K562 (cell line): Measurements from ENCODE around the gene DVL2. TPM values are rescaled to one million over a fixed set of nuclear protein-coding genes. Genes with fewer than 3 reads are reported as not detected.

ENCODE experiments used
- DLX4 ChIP-seq: fragments of 250-450 bp; sonication (Bioruptor Pico); IDR thresholded peaks from 2 replicates; pipeline ENCODE4 v1.6.1; 2021; ENCODE audit warnings: mild to moderate bottlenecking
- HDAC2 ChIP-seq: fragments of 450-650 bp; IDR thresholded peaks from 2 replicates; pipeline ENCODE4 v1.6.1; 2016; ENCODE audit warnings: mild to moderate bottlenecking
- JUND ChIP-seq, 2 experiments: IDR thresholded peaks; 2 replicates in 1 of 2; 3 replicates in 1 of 2; pipeline ENCODE4 v1.6.1; 2011; ENCODE audit warnings: borderline replicate concordance in 2 of 2, low read depth in 2 of 2, low read length in 2 of 2, improper control_type of control experiment in 1 of 2, missing biosample characterization in 1 of 2, missing genetic modification characterization in 1 of 2, missing genetic modification reagents in 1 of 2
- MLX ChIP-seq, 2 experiments: fragments of 450-650 bp in 1 of 2; sonication (generic) in 1 of 2; formaldehyde crosslinking; conservative IDR thresholded peaks; 2 replicates each; pipeline versions ENCODE4 v1.4.0 to v1.8.1; 2020 to 2022; ENCODE audit warnings: mild to moderate bottlenecking in 1 of 2, missing genetic modification reagents in 1 of 2
- MNT ChIP-seq, 2 experiments: fragments of 450-650 bp; conservative IDR thresholded peaks; 2 replicates each; pipeline ENCODE4 v1.6.1; 2017; ENCODE audit warnings: mild to moderate bottlenecking in 2 of 2, moderate library complexity in 2 of 2
- NCOA6 ChIP-seq: fragments of 450-650 bp; IDR thresholded peaks from 2 replicates; pipeline ENCODE4 v1.6.1; 2017; ENCODE audit warnings: mild to moderate bottlenecking
- NR2C1 ChIP-seq, 2 experiments: fragments of 450-650 bp; IDR thresholded peaks; 2 replicates each; pipeline ENCODE4 v1.6.1; 2017; ENCODE audit warnings: mild to moderate bottlenecking in 2 of 2, antibody characterized with exemption in 1 of 2, inconsistent platforms in 1 of 2, missing compliant biosample characterization in 1 of 2, missing genetic modification characterization in 1 of 2
- PYGO2 ChIP-seq: fragments of 450-650 bp; IDR thresholded peaks from 2 replicates; pipeline ENCODE4 v1.6.1; 2016; ENCODE audit warnings: mild to moderate bottlenecking, missing genetic modification characterization, moderate library complexity, missing compliant biosample characterization
- RREB1 ChIP-seq: fragments of 250-450 bp; sonication (Bioruptor Pico); IDR thresholded peaks from 2 replicates; pipeline ENCODE4 v1.4.0; 2020
- SPI1 ChIP-seq: IDR thresholded peaks from 2 replicates; pipeline ENCODE4 v1.6.1; 2011; ENCODE audit warnings: low read depth, low read length, control low read depth, borderline replicate concordance
- SRSF7 ChIP-seq: fragments of 200-400 bp; formaldehyde crosslinking; optimal IDR thresholded peaks from 2 replicates; pipeline ENCODE3; 2017; ENCODE audit warnings: mild to moderate bottlenecking, low read depth, low read length
- TEAD1 ChIP-seq, 2 experiments: fragments of 450-650 bp in 1 of 2; sonication (generic) in 1 of 2; formaldehyde crosslinking; IDR thresholded peaks; 2 replicates each; pipeline versions ENCODE4 v1.4.0 to v1.8.0; 2020 to 2022; ENCODE audit warnings: mild to moderate bottlenecking in 2 of 2, missing genetic modification reagents in 1 of 2
- ZNF280A ChIP-seq: fragments of 450-650 bp; IDR thresholded peaks from 2 replicates; pipeline ENCODE4 v1.6.1; 2018; ENCODE audit warnings: mild to moderate bottlenecking, low read depth; ENCODE audit not compliant: partially characterized antibody
- ZNF316 ChIP-seq: fragments of 450-650 bp; IDR thresholded peaks from 2 replicates; pipeline ENCODE4 v1.6.1; 2016
- ZNF785 ChIP-seq: fragments of 250-450 bp; sonication (Bioruptor Pico); IDR thresholded peaks from 2 replicates; pipeline ENCODE4 v1.4.0; 2020; ENCODE audit warnings: mild to moderate bottlenecking
- polyA plus RNA-seq, 8 experiments: library from polyadenylated mRNA; depleted of rRNA in 4 of 8; stranded (reverse) in 5 of 8; unstranded in 3 of 8; fragments of >200 nt; fragmentation: Nextera tagmentation in 2 of 8; fragmentation: Illumina TruSeq in 1 of 8; extraction: Ambion mirVana in 2 of 8; extraction: Trizol in 1 of 8; gene quantifications; 2 replicates each; pipeline versions ENCODE4 v1.2.1 to v1.2.3, GENCODE V29; 2011 to 2014; ENCODE audit warnings: inconsistent platforms in 1 of 8, missing spikeins in 1 of 8
- total RNA-seq, 7 experiments: library from RNA; depleted of rRNA in 6 of 7; stranded (reverse); fragments of >200 nt in 6 of 7; fragmentation: Illumina TruSeq in 2 of 7; extraction: Trizol in 2 of 7; gene quantifications; 2 replicates each; pipeline versions ENCODE4 v1.2.1 to v1.2.3, GENCODE V29; 2011 to 2021; ENCODE audit warnings: low replicate concordance in 1 of 7

The DVL2 gene
- total and polyA plus RNA-seq, 9 of the 15 experiments (the other 6 are each of a cell fraction or from before 2014, with no cell fraction given): 1.3 to 49.5 (median 24.3) TPM

GRCh38 chr17:7177954-7178477 is 56.3 kb downstream of the DVL2 start (continued):
- no peak for TF ChIP-seq MNT (conservative IDR thresholded peaks at IDR 0.05)
- no peak for TF ChIP-seq DLX4 (CRISPR knock-in tag)
- no peak for TF ChIP-seq NCOA6
- no peak for TF ChIP-seq ZNF280A
- no peak for TF ChIP-seq NR2C1 (IDR thresholded peaks at IDR 0.05)
- no peak for TF ChIP-seq NR2C1 (tag; IDR thresholded peaks at IDR 0.05)
- 0 out of 2 replicates have a peak, but pooled peaks have one; percentile 11 for TF ChIP-seq JUND (IDR thresholded peaks at IDR 0.05; ENCODE audit: borderline replicate concordance, low read depth, low read length)
- peak; percentile 34; the same call in 1 of the 3 replicates for TF ChIP-seq JUND (tag; IDR thresholded peaks at IDR 0.05; ENCODE audit: borderline replicate concordance, low read depth, low read length)
- TF ChIP-seq RREB1: no peak
- TF ChIP-seq SRSF7: no peak
- TF ChIP-seq HDAC2: no peak
- no peak for TF ChIP-seq PYGO2 (tag)
- TF ChIP-seq ZNF316: no peak
- TF ChIP-seq MLX (CRISPR knock-in tag; conservative IDR thresholded peaks at IDR 0.05): no peak
- no peak for TF ChIP-seq SPI1
- no peak for TF ChIP-seq TEAD1 (CRISPR knock-in tag; IDR thresholded peaks at IDR 0.05)
- no peak for TF ChIP-seq ZNF785 (CRISPR knock-in tag)
